HG03460 (cell line): ENCODE results near the gene FRS2.
"Not testable (repeated sequence)": the region's sequence is repeated elsewhere in the genome, so short reads cannot be mapped to it uniquely, and the experiment has no call there.

ENCODE experiments used
- ATAC-seq: cut with Tn5 transposase; IDR thresholded peaks from one replicate; pipeline ENCODE4 v1.9.1; 2021; ENCODE audit not compliant: unreplicated experiment

FRS2 gene

GRCh38 chr12:69575346-69575745 is 105.2 kb downstream of the FRS2 start:
- no peak for ATAC-seq

- no peak for ATAC-seq
Observed at GRCh38 chr12:69578283-69578682, 108.1 kb downstream of the FRS2 start.

DNA sequence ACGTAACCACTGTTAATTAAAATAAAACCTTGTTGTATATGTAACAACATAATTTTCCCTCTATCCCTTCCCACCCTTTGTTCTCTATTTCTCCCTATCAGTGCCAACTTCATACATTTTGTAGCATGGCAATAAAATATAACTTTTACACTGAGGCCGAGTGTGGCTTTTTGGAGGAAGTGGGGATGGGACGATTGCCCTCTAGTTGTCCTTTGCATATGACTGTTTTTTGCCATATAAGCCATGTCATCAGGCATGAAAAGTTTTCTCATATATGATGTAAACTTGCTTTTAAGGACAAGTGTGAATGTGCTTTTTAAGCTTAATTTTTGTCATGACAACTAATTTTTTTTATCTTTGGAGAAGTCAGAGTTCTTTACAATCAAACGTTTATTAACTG is 108.8 kb downstream of the FRS2 start:
- no peak for ATAC-seq

- ATAC-seq = no peak
Observed at GRCh38 chr12:69580074-69580473, 109.9 kb downstream of the FRS2 start.

DNA sequence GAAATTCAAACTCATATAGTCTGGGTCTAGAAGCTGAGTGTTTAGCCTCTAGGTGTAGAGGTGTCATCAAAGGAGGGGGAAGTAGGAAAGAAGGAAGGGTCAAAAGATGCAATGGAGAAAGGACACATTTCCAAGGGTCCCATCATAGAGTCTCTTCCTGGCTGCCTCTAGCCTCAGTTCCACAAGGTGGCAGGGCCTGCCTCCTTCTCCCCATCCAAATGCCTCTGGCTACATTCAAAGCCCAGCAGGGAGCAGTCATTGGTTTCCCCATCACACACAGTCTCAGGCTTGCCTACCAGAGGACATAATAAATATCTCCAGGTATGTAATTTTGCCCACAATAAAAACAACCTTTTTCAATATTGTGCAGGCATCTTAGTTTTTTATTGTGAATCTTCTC is 113.0 kb downstream of the FRS2 start:
- ATAC-seq = no peak

- ATAC-seq = peak; percentile 97
Observed at GRCh38 chr12:69585189-69586062, 115.2 kb downstream of the FRS2 start, which contains the start of gene CCT2. Gene CCT2 (plus strand): TSS chr12:69585459. CDS start chr12:69585522, 63 bp downstream.

DNA sequence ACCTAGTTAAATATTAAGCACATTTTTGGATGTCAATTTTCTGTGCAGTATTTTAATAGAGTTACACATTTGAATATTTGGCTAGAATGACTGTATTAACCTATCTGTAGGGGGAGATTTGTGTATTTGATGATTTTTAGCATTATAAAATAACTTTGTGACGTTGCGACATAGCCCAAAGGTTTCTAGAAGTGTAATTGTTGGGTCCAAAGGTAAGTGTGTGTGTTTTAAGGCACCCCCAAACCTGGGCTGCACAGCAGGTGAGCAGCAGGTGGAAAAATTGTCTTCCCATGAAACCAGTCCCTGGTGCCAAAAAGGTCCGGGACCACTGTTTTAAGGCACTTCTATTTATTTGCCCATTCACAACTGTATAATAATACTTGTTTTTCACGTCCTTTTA is 118.3 kb downstream of the FRS2 start:
- ATAC-seq = no peak

DNA sequence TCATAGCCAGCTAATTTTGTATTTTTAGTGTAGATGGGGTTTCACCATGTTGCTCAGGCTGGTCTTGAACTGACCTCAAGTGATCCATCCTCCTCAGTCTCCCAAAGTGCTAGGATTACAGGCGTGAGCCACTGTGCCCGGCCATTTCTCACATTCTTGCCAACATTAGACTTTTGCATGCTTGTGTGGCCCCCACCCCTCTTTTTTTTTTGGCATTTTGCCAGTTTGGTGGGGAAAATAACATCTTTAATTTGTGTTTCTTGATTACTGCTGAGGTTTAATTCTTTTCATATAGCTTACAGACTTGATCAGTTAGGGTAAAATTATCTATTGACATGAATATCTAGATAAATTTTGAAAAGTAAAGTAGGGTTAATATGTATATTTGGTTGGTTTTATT is 118.9 kb downstream of the FRS2 start:
- no peak for ATAC-seq

- no peak for ATAC-seq
Observed at GRCh38 chr12:69595689-69596088, 125.5 kb downstream of the FRS2 start.

GRCh38 chr12:69598174-69598753 is 128.1 kb downstream of the FRS2 start:
- ATAC-seq = no peak

- ATAC-seq = no peak
Observed at GRCh38 chr12:69600804-69601203, 130.6 kb downstream of the FRS2 start.

GRCh38 chr12:69601962-69602685 is 131.9 kb downstream of the FRS2 start:
- no peak for ATAC-seq

DNA sequence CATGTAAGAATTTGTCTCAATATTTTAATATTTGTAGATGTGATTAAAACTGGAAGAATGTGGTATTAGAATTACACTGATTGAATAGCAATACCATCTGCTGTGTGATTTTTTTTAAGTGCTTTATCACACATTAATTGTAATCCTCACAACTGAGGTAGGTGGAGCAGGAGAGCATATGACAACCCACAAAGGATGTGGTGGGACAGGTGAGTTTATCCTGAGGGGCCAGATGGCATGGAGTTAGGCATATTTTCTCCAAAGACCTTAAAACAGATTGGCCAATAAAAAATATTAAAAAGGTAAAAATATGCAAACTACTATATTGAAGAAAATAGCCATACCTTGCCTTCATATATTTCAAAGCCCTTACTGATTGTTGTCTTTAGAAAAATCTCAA is 132.8 kb downstream of the FRS2 start:
- ATAC-seq = no peak

- ATAC-seq = not testable (repeated sequence)
Observed at GRCh38 chr12:69603556-69603955, 133.4 kb downstream of the FRS2 start.

GRCh38 chr12:69604275-69604674 is 134.1 kb downstream of the FRS2 start:
- ATAC-seq = not testable (repeated sequence)

DNA sequence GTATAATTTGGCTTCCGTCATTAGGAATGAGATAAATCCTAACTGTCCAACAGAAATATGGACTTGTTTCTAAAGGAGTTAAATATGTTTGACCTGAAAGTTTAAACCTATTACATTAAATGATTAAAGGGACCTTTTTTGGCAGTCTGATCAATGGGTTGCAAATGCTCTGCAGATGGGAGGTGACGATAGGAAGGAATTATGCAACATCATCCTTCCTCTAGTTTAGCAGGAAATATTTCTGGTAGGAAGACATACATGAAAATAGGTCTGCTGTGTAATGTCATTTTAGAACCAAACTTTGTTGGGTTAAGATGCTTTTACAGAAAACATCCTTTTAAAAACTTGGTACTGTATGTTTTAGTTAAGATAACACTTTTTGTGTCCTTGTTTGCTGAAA is 137.9 kb downstream of the FRS2 start:
- ATAC-seq = no peak

- ATAC-seq = no peak
Observed at GRCh38 chr12:69610126-69610525, 139.9 kb downstream of the FRS2 start.

DNA sequence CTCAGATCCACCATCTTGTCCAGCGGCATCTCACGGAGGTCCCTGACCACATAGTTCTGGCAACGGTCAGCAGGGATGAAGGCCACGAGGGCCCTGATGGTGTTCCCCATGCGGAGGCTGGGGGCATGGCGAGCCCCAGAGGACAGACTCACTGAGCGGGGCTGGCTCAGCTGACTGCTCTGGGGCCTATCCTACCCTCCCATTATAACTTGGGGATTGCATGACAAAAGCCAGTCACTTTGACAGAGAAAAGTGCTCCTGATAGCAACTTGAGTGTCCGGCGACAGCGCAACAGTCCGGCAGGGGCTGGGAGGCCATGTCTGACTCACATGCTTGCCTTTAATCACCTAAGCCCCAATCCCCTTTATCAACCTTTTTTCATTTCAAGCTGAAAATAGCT is 140.5 kb downstream of the FRS2 start, which contains the start of gene LRRC10:
Gene LRRC10 (minus strand): TSS at position 179 of the 400 bp plus-strand sequence. CDS start 69 bp downstream, at position 110.
- ATAC-seq = no peak

GRCh38 chr12:69613351-69613750 is 143.2 kb downstream of the FRS2 start:
- no peak for ATAC-seq

GRCh38 chr12:69616025-69616424 is 145.8 kb downstream of the FRS2 start:
- no peak for ATAC-seq

DNA sequence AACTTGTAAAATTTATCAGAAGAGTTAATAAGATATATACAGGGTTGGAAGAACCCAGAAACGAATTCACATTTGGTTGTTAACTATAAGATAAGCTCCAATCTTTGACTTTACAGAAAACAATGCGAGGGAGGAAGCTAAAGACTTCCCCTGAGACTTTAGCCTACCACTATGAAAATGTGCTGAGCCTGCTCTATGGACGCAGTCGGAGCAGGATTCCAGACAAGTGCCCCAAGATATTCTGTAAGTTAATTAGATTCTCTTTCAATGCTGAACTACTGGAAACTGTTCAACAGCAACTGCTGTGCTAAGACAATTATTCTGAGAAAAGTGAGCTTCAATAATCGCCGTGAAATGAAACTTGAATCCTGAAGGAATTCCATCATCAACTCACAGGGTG is 148.9 kb downstream of the FRS2 start:
- no peak for ATAC-seq

- ATAC-seq = no peak
Observed at GRCh38 chr12:69620077-69620476, 149.9 kb downstream of the FRS2 start.
